ENCODE measurements around the gene TESMIN.

TESMIN gene, protein sequence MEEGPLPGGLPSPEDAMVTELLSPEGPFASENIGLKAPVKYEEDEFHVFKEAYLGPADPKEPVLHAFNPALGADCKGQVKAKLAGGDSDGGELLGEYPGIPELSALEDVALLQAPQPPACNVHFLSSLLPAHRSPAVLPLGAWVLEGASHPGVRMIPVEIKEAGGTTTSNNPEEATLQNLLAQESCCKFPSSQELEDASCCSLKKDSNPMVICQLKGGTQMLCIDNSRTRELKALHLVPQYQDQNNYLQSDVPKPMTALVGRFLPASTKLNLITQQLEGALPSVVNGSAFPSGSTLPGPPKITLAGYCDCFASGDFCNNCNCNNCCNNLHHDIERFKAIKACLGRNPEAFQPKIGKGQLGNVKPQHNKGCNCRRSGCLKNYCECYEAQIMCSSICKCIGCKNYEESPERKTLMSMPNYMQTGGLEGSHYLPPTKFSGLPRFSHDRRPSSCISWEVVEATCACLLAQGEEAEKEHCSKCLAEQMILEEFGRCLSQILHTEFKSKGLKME

DNA sequence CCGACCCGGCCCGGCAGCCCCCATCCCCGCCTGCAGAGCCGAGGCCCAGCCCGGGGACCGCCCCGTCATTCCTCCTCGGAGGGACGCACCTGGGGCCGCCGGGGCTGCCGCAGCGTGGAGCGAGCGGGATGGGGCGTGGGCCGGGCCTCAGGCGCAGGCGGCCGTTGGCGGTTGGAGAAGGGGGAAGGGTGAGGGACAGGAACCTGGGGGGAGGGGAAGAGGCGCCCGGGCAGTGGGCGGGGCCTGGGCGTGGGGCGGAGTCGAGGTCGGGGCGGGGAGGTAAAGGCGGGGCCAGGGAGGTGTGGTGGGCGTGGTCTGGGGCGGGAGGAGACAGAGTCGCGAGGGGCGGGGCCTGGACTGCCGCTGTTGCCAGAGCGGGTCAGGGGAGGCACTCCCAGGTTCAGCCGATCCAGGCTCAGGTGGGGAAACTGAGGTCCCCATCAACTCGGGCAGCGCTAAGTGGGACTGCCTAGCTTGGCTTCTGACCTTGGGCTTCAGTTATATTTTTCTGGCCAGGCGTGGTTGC lies at the start of gene TESMIN:
TSS of gene TESMIN (minus strand) at position 190 of the 526 bp plus-strand sequence. CDS start 860 bp downstream, outside the sequence.
- TF ChIP-seq, protein P1, sequence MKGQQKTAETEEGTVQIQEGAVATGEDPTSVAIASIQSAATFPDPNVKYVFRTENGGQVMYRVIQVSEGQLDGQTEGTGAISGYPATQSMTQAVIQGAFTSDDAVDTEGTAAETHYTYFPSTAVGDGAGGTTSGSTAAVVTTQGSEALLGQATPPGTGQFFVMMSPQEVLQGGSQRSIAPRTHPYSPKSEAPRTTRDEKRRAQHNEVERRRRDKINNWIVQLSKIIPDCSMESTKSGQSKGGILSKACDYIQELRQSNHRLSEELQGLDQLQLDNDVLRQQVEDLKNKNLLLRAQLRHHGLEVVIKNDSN (IDR thresholded peaks at IDR 0.05), result no peak
- peak; percentile 51 for TF ChIP-seq TAF1 (IDR thresholded peaks at IDR 0.05; ENCODE audit: low read depth)
- no peak for TF ChIP-seq CREB1 (IDR thresholded peaks at IDR 0.05; ENCODE audit: low read depth)
- TF ChIP-seq ZBTB7A (IDR thresholded peaks at IDR 0.05; ENCODE audit: low read depth), result 0 out of 2 replicates have a peak, but pooled peaks have one; percentile 31
- TF ChIP-seq EP300 (IDR thresholded peaks at IDR 0.05; ENCODE audit: borderline replicate concordance), result no peak
- TF ChIP-seq, protein P2, sequence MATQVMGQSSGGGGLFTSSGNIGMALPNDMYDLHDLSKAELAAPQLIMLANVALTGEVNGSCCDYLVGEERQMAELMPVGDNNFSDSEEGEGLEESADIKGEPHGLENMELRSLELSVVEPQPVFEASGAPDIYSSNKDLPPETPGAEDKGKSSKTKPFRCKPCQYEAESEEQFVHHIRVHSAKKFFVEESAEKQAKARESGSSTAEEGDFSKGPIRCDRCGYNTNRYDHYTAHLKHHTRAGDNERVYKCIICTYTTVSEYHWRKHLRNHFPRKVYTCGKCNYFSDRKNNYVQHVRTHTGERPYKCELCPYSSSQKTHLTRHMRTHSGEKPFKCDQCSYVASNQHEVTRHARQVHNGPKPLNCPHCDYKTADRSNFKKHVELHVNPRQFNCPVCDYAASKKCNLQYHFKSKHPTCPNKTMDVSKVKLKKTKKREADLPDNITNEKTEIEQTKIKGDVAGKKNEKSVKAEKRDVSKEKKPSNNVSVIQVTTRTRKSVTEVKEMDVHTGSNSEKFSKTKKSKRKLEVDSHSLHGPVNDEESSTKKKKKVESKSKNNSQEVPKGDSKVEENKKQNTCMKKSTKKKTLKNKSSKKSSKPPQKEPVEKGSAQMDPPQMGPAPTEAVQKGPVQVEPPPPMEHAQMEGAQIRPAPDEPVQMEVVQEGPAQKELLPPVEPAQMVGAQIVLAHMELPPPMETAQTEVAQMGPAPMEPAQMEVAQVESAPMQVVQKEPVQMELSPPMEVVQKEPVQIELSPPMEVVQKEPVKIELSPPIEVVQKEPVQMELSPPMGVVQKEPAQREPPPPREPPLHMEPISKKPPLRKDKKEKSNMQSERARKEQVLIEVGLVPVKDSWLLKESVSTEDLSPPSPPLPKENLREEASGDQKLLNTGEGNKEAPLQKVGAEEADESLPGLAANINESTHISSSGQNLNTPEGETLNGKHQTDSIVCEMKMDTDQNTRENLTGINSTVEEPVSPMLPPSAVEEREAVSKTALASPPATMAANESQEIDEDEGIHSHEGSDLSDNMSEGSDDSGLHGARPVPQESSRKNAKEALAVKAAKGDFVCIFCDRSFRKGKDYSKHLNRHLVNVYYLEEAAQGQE (IDR thresholded peaks at IDR 0.05; ENCODE audit: low read depth), result no peak
- TF ChIP-seq CEBPB (IDR thresholded peaks at IDR 0.05), result no peak
- TF ChIP-seq TCF12 (IDR thresholded peaks at IDR 0.05; ENCODE audit: low read depth), result peak; percentile 40; the same call in 1 of the 2 replicates
- TF ChIP-seq, protein P3, sequence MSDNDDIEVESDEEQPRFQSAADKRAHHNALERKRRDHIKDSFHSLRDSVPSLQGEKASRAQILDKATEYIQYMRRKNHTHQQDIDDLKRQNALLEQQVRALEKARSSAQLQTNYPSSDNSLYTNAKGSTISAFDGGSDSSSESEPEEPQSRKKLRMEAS (IDR thresholded peaks at IDR 0.05), result peak; percentile 81
- TF ChIP-seq RAD21 (IDR thresholded peaks at IDR 0.05; ENCODE audit: low read depth), result peak; percentile 3; the same call in 1 of the 2 replicates
- no peak for TF ChIP-seq NFIC (IDR thresholded peaks at IDR 0.05)
- TF ChIP-seq EGR1 (IDR thresholded peaks at IDR 0.05), result peak; percentile 57; the same call in 1 of the 2 replicates
- no peak for TF ChIP-seq TEAD4 (IDR thresholded peaks at IDR 0.05)

DNA sequence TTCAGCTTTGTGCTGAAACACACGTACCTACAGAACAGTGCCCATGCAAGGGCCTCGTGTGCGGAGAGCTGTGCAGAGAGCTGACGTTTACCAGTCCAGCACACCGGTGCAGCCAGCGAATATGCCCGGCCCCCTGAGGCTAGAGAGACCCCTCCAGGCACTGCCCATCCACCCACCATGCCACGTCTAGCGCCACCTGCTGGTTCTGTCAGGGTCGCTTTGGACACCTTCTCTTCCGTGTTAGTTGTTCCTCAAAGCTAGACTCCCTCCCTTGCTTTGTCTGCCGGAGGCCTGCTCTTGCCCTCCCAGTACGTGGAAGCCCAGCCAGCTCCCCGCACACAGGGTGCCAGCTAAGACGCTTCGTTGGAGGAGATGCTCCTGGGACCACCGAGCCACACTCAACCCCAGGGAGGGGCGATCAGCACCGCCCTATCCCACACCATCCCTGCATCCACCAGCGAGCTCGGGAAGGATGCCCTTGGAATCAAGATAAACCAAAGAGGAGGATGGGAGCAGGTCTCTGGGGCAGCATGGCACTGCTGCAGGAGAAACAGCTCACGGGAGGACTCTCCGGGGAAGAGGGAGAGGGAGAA lies 47.0 kb upstream of the TESMIN start:
- TF ChIP-seq TAF1 (IDR thresholded peaks at IDR 0.05; ENCODE audit: low read depth), result no peak
- TF ChIP-seq RAD21 (IDR thresholded peaks at IDR 0.05; ENCODE audit: low read depth), result peak; percentile 48

DNA sequence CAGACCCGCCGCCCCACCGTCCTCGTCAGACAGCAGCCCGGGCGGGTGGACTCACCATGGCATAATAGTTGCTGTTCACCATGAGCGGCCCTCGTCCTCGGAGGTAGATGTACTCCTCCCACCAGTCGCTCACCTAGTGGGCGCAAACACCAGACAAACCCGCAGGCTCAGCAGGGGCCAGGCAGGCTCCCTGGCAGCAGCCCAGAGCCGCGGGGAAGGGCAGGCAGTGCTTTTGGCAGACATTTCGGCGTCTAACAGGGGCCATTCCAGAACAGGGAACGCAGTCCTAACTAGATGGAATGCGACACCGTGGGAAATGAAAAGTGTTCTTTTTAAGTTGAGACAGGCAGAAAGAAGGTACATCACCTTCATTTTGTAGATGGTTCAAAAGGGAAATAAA lies 45.5 kb upstream of the TESMIN start:
- TF ChIP-seq, protein P2 (IDR thresholded peaks at IDR 0.05; ENCODE audit: low read depth), result no peak
- TF ChIP-seq RAD21 (IDR thresholded peaks at IDR 0.05; ENCODE audit: low read depth) (no peak; the same call in 1 of the 2 replicates), TAF1 (IDR thresholded peaks at IDR 0.05; ENCODE audit: low read depth) (no peak), TEAD4 (IDR thresholded peaks at IDR 0.05) (peak; percentile 65), CEBPB (IDR thresholded peaks at IDR 0.05) (no peak), EGR1 (IDR thresholded peaks at IDR 0.05) (no peak), NFIC (IDR thresholded peaks at IDR 0.05) (peak; percentile 87), EP300 (IDR thresholded peaks at IDR 0.05; ENCODE audit: borderline replicate concordance) (peak; percentile 29; the same call in 1 of the 2 replicates), FOXM1 (IDR thresholded peaks at IDR 0.05; ENCODE audit: borderline replicate concordance, low read depth) (no peak), CREB1 (IDR thresholded peaks at IDR 0.05; ENCODE audit: low read depth) (no peak), ZBTB7A (IDR thresholded peaks at IDR 0.05; ENCODE audit: low read depth) (no peak), YY1 (IDR thresholded peaks at IDR 0.05; ENCODE audit: low read depth) (peak; percentile 65), TCF12 (IDR thresholded peaks at IDR 0.05; ENCODE audit: low read depth) (peak; percentile 57; the same call in 1 of the 2 replicates)
- TF ChIP-seq, protein P3 (IDR thresholded peaks at IDR 0.05), result peak; percentile 50; the same call in 1 of the 2 replicates
- TF ChIP-seq, protein P1 (IDR thresholded peaks at IDR 0.05), result 0 out of 2 replicates have a peak, but pooled peaks have one; percentile 8

DNA sequence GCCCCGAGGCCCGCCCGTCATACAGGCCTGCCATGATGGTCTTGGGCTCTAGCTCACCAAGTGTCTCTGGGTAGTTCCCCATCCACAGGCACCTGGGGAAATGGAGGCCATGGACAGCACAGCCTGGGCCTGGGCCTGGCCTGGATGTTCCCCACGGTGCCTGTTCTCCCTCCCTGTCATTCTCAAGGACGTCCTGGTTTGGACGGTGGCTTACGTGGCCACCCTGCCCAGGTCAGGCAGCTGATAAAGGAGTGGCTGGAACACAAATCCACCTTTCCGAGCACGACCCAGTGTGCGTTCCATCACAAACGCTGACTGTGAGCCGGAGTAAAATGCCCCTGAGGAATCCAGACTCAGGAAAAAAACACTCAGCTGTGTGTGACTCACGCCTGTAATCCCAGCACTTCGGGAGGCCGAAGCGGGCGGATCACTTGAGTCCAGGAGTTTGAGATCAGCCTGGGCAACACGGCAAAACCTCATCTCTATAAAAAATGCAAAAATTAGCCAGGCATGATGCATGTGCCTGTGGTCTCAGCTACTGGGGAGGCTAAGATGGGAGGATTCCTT lies 41.2 kb upstream of the TESMIN start:
- TF ChIP-seq RAD21 (IDR thresholded peaks at IDR 0.05; ENCODE audit: low read depth) (no peak), CREB1 (IDR thresholded peaks at IDR 0.05; ENCODE audit: low read depth) (no peak), YY1 (IDR thresholded peaks at IDR 0.05; ENCODE audit: low read depth) (no peak), EGR1 (IDR thresholded peaks at IDR 0.05) (no peak), TAF1 (IDR thresholded peaks at IDR 0.05; ENCODE audit: low read depth) (no peak), TEAD4 (IDR thresholded peaks at IDR 0.05) (no peak), CEBPB (IDR thresholded peaks at IDR 0.05) (no peak), TCF12 (IDR thresholded peaks at IDR 0.05; ENCODE audit: low read depth) (no peak), ZBTB7A (IDR thresholded peaks at IDR 0.05; ENCODE audit: low read depth) (no peak)
- TF ChIP-seq, protein P3 (IDR thresholded peaks at IDR 0.05), result no peak
- TF ChIP-seq, protein P1 (IDR thresholded peaks at IDR 0.05), result no peak

All from Ishikawa (cell line).